ENCODE measurements around the gene HAL.

Gene HAL

DNA sequence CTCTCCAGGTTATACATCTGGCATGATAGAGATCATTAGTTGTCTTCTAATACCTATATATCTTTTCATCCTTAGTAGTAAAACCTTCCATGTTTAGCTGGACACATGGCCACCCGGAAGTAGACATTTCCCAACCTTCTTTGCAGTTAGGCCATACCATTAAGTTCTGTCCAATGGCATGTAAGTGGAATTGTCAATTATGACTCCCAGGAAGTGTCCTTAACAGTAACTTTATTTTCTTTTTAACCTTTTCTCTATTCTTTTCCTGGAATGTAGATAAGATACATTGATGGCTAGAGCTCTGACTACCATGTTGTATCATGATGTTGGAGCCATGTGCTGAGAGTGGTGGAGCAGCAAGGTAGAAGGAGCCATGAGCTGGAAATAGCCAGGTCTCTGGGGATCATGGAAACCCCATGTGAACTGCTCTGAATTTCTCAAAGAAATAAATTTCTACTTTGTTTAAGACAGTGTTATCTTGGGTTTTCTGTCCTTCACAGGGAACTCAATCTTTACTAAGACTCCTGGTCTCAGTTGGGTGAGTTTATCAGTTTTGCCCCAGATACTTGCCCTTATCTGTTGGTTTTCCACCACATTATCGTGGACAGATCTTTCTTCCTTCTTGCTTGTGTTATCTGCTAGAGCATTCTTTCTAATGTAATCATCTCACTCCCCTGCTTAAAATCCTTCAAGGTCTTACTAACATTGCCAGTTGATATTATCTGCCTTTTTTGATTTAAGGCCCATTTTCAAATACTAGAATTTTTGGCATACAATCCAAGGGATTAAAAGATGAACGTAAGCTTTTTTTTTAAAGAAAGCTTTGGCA, 44.4 kb upstream of the HAL start:
- no peak for TF ChIP-seq ZBTB7A (tag by site-specific recombination; IDR thresholded peaks at IDR 0.05; ENCODE audit: low read depth)
- no peak for TF ChIP-seq ZNF184 (tag by site-specific recombination; IDR thresholded peaks at IDR 0.05)
- no peak for TF ChIP-seq ZNF423 (tag by site-specific recombination; IDR thresholded peaks at IDR 0.05)
- no peak for TF ChIP-seq ZNF223 (tag by site-specific recombination; IDR thresholded peaks at IDR 0.05)
- TF ChIP-seq ZNF221 (tag by site-specific recombination; IDR thresholded peaks at IDR 0.05; ENCODE audit: borderline replicate concordance) = no peak
- TF ChIP-seq, protein P1, sequence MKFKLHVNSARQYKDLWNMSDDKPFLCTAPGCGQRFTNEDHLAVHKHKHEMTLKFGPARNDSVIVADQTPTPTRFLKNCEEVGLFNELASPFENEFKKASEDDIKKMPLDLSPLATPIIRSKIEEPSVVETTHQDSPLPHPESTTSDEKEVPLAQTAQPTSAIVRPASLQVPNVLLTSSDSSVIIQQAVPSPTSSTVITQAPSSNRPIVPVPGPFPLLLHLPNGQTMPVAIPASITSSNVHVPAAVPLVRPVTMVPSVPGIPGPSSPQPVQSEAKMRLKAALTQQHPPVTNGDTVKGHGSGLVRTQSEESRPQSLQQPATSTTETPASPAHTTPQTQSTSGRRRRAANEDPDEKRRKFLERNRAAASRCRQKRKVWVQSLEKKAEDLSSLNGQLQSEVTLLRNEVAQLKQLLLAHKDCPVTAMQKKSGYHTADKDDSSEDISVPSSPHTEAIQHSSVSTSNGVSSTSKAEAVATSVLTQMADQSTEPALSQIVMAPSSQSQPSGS (tag by site-specific recombination; IDR thresholded peaks at IDR 0.05; ENCODE audit: low read depth) = no peak
- TF ChIP-seq ZNF202 (tag by site-specific recombination; IDR thresholded peaks at IDR 0.05; ENCODE audit: borderline replicate concordance) = no peak
- TF ChIP-seq MZF1 (tag by site-specific recombination; IDR thresholded peaks at IDR 0.05; ENCODE audit: borderline replicate concordance) = no peak
- no peak for TF ChIP-seq FEZF1 (tag by site-specific recombination; IDR thresholded peaks at IDR 0.05)
- TF ChIP-seq ZNF404 (tag by site-specific recombination; IDR thresholded peaks at IDR 0.05) = no peak
- no peak for TF ChIP-seq ZSCAN23 (tag by site-specific recombination; IDR thresholded peaks at IDR 0.05)
- TF ChIP-seq ZNF19 (tag by site-specific recombination; IDR thresholded peaks at IDR 0.05; ENCODE audit: low read depth) = no peak
- no peak for TF ChIP-seq SCRT1 (tag by site-specific recombination; IDR thresholded peaks at IDR 0.05; ENCODE audit: borderline replicate concordance)
- TF ChIP-seq ZNF654 (tag by site-specific recombination; IDR thresholded peaks at IDR 0.05; ENCODE audit: low read depth) = no peak
- TF ChIP-seq ZNF292 (tag by site-specific recombination; IDR thresholded peaks at IDR 0.05; ENCODE audit: borderline replicate concordance, low read depth) = no peak
- TF ChIP-seq, protein P2, sequence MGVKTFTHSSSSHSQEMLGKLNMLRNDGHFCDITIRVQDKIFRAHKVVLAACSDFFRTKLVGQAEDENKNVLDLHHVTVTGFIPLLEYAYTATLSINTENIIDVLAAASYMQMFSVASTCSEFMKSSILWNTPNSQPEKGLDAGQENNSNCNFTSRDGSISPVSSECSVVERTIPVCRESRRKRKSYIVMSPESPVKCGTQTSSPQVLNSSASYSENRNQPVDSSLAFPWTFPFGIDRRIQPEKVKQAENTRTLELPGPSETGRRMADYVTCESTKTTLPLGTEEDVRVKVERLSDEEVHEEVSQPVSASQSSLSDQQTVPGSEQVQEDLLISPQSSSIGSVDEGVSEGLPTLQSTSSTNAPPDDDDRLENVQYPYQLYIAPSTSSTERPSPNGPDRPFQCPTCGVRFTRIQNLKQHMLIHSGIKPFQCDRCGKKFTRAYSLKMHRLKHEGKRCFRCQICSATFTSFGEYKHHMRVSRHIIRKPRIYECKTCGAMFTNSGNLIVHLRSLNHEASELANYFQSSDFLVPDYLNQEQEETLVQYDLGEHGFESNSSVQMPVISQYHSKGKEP (tag by site-specific recombination; IDR thresholded peaks at IDR 0.05) = no peak
- TF ChIP-seq ZNF501 (tag by site-specific recombination; IDR thresholded peaks at IDR 0.05) = no peak
- TF ChIP-seq, protein P3, sequence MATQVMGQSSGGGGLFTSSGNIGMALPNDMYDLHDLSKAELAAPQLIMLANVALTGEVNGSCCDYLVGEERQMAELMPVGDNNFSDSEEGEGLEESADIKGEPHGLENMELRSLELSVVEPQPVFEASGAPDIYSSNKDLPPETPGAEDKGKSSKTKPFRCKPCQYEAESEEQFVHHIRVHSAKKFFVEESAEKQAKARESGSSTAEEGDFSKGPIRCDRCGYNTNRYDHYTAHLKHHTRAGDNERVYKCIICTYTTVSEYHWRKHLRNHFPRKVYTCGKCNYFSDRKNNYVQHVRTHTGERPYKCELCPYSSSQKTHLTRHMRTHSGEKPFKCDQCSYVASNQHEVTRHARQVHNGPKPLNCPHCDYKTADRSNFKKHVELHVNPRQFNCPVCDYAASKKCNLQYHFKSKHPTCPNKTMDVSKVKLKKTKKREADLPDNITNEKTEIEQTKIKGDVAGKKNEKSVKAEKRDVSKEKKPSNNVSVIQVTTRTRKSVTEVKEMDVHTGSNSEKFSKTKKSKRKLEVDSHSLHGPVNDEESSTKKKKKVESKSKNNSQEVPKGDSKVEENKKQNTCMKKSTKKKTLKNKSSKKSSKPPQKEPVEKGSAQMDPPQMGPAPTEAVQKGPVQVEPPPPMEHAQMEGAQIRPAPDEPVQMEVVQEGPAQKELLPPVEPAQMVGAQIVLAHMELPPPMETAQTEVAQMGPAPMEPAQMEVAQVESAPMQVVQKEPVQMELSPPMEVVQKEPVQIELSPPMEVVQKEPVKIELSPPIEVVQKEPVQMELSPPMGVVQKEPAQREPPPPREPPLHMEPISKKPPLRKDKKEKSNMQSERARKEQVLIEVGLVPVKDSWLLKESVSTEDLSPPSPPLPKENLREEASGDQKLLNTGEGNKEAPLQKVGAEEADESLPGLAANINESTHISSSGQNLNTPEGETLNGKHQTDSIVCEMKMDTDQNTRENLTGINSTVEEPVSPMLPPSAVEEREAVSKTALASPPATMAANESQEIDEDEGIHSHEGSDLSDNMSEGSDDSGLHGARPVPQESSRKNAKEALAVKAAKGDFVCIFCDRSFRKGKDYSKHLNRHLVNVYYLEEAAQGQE (tag by site-specific recombination; IDR thresholded peaks at IDR 0.05) = no peak
- no peak overlapping the region for H3K4me3 ChIP-seq (ENCODE audit: low read depth, low read length)
- no peak overlapping the region for H3K27ac ChIP-seq (ENCODE audit: extremely low read depth, low read depth, low read length)
- no peaks in the 10 kb centered on the region for H3K36me3 ChIP-seq (ENCODE audit: control insufficient read depth in 2 of 2, insufficient read depth in 1 of 2, low read length in 2 of 2)
- ChIA-PET POLR2A (no interaction called here), CTCF (interaction anchor here (0.9 kb wide), 1 partner anchor 21 kb away, joined by 3 read pairs; no protein-coding TSS in a partner anchor)
- H3K9me3 ChIP-seq (ENCODE audit: control insufficient read depth, insufficient read depth, low read depth, low read length) = no peaks in the 10 kb centered on the region
- no peaks in the 10 kb centered on the region for H3K4me1 ChIP-seq (ENCODE audit: control insufficient read depth, insufficient read depth, low read length)

DNA sequence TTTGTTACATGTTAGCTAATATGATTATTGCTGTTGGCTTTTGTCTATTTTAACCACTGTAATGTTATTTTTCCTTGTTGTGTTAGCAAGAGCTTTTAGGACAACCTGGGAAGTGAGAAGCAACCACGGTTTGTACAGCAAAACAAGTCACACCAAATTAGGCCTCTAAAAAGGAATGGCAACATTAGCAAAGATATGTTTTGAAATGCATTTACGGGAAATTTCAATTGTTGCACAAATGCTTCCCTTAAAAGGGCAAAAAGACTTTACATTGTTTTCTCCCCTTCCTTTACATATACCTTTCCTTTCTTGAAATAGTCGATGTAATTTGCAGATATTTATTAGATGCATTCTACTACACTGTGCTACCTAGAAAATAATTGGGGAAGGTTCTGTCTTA, 43.4 kb upstream of the HAL start:
- POLR2A ChIA-PET = no interaction called here
- H3K27ac ChIP-seq (ENCODE audit: extremely low read depth, low read depth, low read length) = no peak overlapping the region
- no peaks in the 10 kb centered on the region for H3K36me3 ChIP-seq (ENCODE audit: control insufficient read depth in 2 of 2, insufficient read depth in 1 of 2, low read length in 2 of 2)
- H3K4me1 ChIP-seq (ENCODE audit: control insufficient read depth, insufficient read depth, low read length) = no peaks in the 10 kb centered on the region
- H3K4me3 ChIP-seq (ENCODE audit: low read depth, low read length) = no peak overlapping the region
- CTCF ChIA-PET = no interaction called here
- H3K9me3 ChIP-seq (ENCODE audit: control insufficient read depth, insufficient read depth, low read depth, low read length) = no peaks in the 10 kb centered on the region
- TF ChIP-seq ZNF837 (tag by site-specific recombination; IDR thresholded peaks at IDR 0.05) (no peak), ZNF600 (tag by site-specific recombination; IDR thresholded peaks at IDR 0.05) (no peak), ZNF248 (tag by site-specific recombination; IDR thresholded peaks at IDR 0.05) (no peak), GLIS2 (tag by site-specific recombination; IDR thresholded peaks at IDR 0.05) (no peak), ZSCAN23 (tag by site-specific recombination; IDR thresholded peaks at IDR 0.05) (no peak), ZNF19 (tag by site-specific recombination; IDR thresholded peaks at IDR 0.05; ENCODE audit: low read depth) (no peak), ZNF544 (tag by site-specific recombination; IDR thresholded peaks at IDR 0.05) (no peak), SETDB1 (IDR thresholded peaks at IDR 0.05; ENCODE audit: insufficient read length, low read length) (no peak), ZNF404 (tag by site-specific recombination; IDR thresholded peaks at IDR 0.05) (no peak), ZNF146 (tag by site-specific recombination; IDR thresholded peaks at IDR 0.05) (no peak), ZNF777 (tag by site-specific recombination; IDR thresholded peaks at IDR 0.05; ENCODE audit: borderline replicate concordance) (no peak), ZNF138 (tag by site-specific recombination; IDR thresholded peaks at IDR 0.05; ENCODE audit: borderline replicate concordance) (no peak)
- TF ChIP-seq, protein P4, sequence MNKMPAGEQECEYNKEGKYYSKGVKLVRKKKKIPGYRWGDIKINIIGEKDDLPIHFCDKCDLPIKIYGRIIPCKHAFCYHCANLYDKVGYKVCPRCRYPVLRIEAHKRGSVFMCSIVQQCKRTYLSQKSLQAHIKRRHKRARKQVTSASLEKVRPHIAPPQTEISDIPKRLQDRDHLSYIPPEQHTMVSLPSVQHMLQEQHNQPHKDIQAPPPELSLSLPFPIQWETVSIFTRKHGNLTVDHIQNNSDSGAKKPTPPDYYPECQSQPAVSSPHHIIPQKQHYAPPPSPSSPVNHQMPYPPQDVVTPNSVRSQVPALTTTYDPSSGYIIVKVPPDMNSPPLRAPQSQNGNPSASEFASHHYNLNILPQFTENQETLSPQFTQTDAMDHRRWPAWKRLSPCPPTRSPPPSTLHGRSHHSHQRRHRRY (tag by site-specific recombination; IDR thresholded peaks at IDR 0.05) = no peak
